Measurements from ENCODE around the gene BIRC3. TPM values are rescaled to one million over a fixed set of nuclear protein-coding genes. Genes with fewer than 3 reads are reported as not detected.

The BIRC3 gene
- total RNA-seq, 1 donor from 2014 or later = 0.36 TPM

DNA sequence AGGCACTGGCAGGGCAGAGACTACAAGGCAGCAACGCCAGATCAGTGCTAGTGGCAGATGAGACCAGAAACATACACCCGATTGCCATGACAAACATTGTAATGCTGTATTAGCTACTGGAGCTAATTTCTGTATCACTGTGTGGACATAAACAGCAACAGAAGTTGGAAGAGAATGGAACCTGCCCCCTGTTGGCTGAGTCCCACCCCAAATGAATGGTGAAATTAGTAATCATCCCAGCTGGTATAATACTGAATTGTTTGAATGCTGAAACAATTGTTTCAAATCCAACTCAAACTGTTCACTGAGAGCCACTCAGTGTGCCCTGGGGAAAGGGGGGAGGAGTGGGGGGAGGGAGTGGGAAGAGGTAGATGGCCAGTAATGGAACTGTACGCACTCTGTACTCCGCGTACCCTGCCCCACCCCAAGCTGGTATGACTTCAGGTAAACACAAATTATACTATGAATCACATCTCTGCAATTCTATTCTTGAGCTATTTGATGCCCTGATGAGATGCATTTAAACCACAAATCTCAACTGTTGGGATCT, 11.2 kb upstream of the BIRC3 start:
- Mint-ChIP-seq H3K4me3 (ENCODE audit: low read depth) (no peak overlapping the region), H3K27ac (no peak overlapping the region), H3K4me1 (ENCODE audit: low read depth) (peaks cover 10% of the 10 kb centered on the region), H3K27me3 (no peaks in the 10 kb centered on the region), H3K36me3 (ENCODE audit: insufficient read depth) (peaks cover 3% of the 10 kb centered on the region), H3K9me3 (ENCODE audit: low read depth) (peaks cover 24% of the 10 kb centered on the region)
- TF ChIP-seq, protein P1, sequence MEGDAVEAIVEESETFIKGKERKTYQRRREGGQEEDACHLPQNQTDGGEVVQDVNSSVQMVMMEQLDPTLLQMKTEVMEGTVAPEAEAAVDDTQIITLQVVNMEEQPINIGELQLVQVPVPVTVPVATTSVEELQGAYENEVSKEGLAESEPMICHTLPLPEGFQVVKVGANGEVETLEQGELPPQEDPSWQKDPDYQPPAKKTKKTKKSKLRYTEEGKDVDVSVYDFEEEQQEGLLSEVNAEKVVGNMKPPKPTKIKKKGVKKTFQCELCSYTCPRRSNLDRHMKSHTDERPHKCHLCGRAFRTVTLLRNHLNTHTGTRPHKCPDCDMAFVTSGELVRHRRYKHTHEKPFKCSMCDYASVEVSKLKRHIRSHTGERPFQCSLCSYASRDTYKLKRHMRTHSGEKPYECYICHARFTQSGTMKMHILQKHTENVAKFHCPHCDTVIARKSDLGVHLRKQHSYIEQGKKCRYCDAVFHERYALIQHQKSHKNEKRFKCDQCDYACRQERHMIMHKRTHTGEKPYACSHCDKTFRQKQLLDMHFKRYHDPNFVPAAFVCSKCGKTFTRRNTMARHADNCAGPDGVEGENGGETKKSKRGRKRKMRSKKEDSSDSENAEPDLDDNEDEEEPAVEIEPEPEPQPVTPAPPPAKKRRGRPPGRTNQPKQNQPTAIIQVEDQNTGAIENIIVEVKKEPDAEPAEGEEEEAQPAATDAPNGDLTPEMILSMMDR (IDR thresholded peaks at IDR 0.05; ENCODE audit: unreplicated experiment) = no peak
- no peak for DNase-seq (ENCODE audit: low spot score, unreplicated experiment)

DNA sequence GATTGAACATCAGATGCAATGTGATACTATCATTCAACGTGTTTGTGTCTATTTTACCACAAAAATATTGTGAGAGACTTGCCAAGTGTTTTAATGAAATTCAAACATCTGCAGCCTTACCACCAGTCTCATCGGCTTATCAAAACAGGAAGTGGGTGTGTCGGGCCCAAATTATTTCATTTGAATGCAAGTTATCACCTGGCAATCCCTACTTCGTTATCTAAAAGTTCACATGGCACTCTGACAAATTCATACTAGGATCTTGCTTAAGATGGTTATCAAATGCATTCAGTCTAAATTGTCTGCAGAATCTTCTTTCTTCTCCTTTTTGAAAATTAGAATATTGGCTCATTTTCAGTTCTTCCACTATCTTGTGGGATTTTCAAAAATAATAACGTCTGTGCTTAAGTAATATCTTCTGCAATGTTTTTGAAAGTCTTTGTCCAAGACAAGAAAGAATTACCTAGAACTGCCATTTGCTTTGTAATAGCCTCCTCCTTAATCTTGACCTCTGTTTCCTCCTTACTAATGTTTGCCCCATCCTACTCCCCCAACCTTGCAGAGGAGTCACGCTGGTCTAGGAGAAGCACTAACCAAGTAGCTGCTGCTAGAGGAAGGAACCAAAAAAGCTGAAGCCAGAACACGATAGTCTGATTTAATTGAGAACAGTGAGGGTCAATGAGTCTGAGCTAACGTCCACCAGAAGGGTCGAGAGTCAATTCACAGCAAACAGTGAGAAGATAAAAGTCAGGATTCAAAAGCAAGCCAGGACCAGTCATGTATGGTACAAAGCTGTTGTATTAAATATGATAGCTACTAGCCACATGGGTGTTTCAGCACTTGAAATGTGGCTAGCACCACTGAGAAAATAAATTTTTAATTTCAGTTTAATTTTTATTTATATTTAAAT, 10.2 kb upstream of the BIRC3 start:
- no peak overlapping the region for H3K4me3 Mint-ChIP-seq (ENCODE audit: low read depth)
- H3K4me1 Mint-ChIP-seq (ENCODE audit: low read depth) = peaks cover 10% of the 10 kb centered on the region
- TF ChIP-seq, protein P1 (IDR thresholded peaks at IDR 0.05; ENCODE audit: unreplicated experiment) = no peak

DNA sequence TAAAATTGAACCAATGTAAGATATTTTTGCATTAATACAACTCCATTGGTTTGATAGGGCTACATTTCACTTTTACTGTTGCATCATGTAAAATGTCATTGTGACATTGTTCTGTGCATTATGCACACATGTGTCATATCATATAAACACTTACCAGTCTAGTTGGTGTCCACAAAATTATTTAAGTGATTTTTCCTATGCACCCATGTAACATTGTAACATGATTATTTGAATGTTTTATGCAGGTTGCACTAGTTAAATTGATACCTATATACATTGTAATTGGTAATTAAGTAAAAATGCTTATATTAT, 9.6 kb upstream of the BIRC3 start:
- TF ChIP-seq, protein P1 (IDR thresholded peaks at IDR 0.05; ENCODE audit: unreplicated experiment) = no peak
- no peak overlapping the region for H3K27ac Mint-ChIP-seq
- DNase-seq (ENCODE audit: low spot score, unreplicated experiment) = no peak
- H3K4me3 Mint-ChIP-seq (ENCODE audit: low read depth) = no peak overlapping the region
- H3K27me3 Mint-ChIP-seq = no peaks in the 10 kb centered on the region
- peaks cover 16% of the 10 kb centered on the region for H3K9me3 Mint-ChIP-seq (ENCODE audit: low read depth)
- H3K4me1 Mint-ChIP-seq (ENCODE audit: low read depth) = peaks cover 10% of the 10 kb centered on the region
- no peaks in the 10 kb centered on the region for H3K36me3 Mint-ChIP-seq (ENCODE audit: insufficient read depth)

More for the DNA sequence above, 10.2 kb upstream of the BIRC3 start:
- peaks cover 16% of the 10 kb centered on the region for H3K9me3 Mint-ChIP-seq (ENCODE audit: low read depth)
- H3K27me3 Mint-ChIP-seq = no peaks in the 10 kb centered on the region
- H3K36me3 Mint-ChIP-seq (ENCODE audit: insufficient read depth) = no peaks in the 10 kb centered on the region
- DNase-seq (ENCODE audit: low spot score, unreplicated experiment) = no peak
- no peak overlapping the region for H3K27ac Mint-ChIP-seq

DNA sequence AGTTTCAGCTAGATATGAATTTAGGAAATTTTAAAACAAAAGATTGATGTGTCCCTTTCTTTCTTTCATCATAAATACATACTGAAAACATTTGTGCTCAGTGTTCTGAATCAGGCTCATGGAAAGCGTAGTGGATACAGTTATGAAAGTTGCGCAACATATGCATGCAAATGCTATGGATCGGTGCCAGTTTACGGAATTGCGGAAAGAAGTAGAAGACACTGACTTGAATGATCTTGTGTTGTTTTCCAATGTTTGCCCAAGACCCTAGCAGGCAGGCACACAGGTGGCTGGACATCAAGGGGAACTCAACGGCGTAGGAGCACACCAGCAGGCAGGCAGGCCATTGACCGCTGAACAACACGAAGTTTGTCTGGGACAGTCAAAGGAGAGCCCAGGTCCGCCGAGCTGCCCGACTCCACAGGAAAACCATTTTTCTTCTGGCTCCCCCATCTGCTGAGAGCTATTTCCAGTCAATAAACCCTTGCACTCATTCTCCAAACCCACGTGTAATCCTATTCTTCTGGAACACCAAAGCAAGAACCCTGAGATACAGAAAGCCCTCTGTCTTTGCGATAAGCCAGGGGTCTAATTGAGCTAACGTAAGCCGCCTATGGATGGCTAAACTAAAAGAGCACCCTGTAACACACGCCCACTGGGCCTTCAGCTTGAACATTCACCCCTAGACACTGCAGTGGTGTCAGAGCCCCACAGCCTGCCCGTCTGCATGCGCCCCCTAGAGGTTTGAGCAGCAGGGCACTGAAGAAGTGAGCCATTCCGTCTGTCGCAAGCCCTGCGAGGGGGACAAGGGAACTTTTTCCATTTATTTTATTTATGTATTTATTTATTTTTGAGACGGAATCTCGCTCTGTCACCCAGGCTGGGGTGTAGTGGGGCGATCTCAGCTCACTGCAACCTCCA, 7.4 kb upstream of the BIRC3 start:
- TF ChIP-seq, protein P1 (IDR thresholded peaks at IDR 0.05; ENCODE audit: unreplicated experiment) = peak; percentile 18
- H3K36me3 Mint-ChIP-seq (ENCODE audit: insufficient read depth) = no peaks in the 10 kb centered on the region
- H3K27me3 Mint-ChIP-seq = no peaks in the 10 kb centered on the region
- peaks cover 10% of the 10 kb centered on the region for H3K4me1 Mint-ChIP-seq (ENCODE audit: low read depth)
- no peak for DNase-seq (ENCODE audit: low spot score, unreplicated experiment)
- H3K4me3 Mint-ChIP-seq (ENCODE audit: low read depth) = no peak overlapping the region
- H3K9me3 Mint-ChIP-seq (ENCODE audit: low read depth) = peaks cover 6% of the 10 kb centered on the region
- no peak overlapping the region for H3K27ac Mint-ChIP-seq

DNA sequence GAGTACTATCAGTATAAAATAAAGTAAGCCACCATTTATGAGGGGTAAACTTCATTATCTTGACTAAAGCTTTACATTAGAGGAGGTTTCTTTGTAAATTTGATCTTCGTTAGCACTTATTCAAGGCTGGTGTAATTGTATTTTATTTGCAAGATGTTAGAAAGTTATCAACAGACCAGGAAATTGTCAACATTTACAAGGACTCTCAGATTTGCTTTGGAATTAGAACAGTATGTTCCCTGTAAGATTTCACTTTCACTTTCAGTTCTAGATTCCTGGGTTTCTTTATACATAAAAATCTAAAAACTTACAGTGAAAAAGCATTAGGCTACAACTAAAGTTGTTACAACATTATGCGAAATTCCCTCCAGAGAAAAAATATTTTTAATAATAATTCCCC, 4.6 kb upstream of the BIRC3 start:
- peaks cover 7% of the 10 kb centered on the region for H3K4me1 Mint-ChIP-seq (ENCODE audit: low read depth)
- TF ChIP-seq, protein P1 (IDR thresholded peaks at IDR 0.05; ENCODE audit: unreplicated experiment) = no peak
- H3K36me3 Mint-ChIP-seq (ENCODE audit: insufficient read depth) = no peaks in the 10 kb centered on the region
- no peak for DNase-seq (ENCODE audit: low spot score, unreplicated experiment)
- H3K27ac Mint-ChIP-seq = no peak overlapping the region
- H3K4me3 Mint-ChIP-seq (ENCODE audit: low read depth) = no peak overlapping the region
- peaks cover 8% of the 10 kb centered on the region for H3K27me3 Mint-ChIP-seq
- H3K9me3 Mint-ChIP-seq (ENCODE audit: low read depth) = peaks cover 6% of the 10 kb centered on the region
